Inflammatory macrophage treated with lipopolysaccharide for 1 hour (primary cell): ENCODE data around the gene EFNA5.

ENCODE experiments used
- DNase-seq, 2 donors: peaks; one replicate each; pipeline ENCODE4 v3.0.0-alpha.2; 2020 to 2022

Gene EFNA5

DNA sequence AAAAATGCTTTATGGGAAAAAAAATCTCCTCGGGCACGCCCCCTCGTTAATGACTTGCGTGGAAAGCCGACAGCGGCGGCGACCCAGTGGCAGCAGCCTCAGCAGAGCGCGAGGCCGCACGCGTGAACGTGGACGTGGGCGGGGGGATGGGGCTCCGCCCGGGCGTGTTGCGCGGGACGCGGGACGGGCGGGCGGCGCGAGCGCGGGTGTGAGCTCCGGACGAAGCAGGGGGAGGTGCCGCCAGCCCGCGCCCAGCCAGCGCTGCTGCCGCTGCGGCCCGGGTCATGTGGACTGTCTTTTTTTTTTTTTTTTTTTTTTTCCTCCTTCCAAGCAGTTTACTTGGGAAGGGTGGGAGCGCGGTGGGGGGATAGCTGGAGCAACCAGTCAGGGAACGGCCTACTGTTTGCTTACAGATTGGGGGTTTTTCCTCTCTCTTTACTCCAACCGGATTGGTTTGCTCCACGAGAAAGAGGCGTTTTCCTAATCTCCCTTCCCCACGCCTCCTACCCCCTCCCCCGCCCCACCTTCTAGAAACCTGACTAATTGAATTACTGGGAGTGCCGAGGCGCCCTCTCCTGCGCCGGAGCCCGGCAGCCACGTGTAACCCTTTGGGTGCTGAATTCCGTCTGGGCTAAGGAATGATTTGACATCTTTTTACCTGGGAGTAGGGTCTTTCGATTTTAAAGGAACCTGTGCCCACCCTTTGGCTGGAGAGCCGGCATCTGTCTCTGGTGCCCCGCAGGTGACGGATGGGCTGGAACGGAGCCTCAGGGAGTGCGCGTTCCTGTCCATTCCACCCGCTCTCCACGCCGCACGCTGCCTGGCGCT, 1.7 kb upstream of the EFNA5 start:
- DNase-seq, result no peak

- peak in 1 of 2 donors; percentile 21 for DNase-seq
Observed at GRCh38 chr5:107671742-107672210, 1.0 kb upstream of the EFNA5 start.

DNA sequence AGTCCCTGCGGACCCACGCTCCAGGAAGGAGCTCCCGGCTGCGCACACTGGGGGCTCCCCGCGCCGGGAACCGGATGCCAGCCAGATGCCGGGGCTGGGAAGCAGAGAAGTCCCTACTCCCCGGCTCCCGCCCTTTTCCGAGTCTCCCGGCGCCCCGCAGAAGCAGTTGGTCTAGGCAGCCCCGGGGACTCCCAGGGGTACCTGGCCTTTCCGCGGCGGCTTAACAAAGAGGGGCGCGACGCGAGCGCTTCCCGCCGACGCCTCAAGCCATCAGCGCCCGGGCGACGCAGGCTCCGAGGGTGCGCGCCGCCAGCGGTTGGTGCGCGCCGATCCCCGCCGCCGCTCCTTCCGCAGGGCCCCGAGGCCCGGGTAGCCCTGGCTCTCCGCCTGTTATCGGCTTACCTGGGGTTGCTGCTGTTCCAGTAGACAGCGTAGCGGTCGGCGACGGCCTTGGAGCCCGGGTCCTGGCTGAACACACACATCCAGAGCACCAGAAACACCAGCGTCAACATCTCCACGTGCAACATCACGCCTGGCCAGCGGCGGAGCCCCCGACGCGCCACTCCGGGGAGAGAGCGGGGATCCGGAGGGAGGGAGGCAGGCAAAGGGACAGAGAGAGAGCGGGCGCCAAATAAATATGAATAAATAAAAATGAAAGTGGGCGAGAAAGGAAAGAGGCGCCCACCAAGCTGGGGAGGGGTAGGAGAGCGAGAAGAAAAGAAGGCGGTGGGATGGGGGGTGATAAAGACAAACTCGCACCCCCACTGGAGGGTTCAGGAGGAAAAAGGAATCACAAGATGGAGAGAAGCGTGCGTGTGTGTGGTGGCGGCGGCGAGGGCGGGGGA, 428 bp downstream of the EFNA5 start:
- DNase-seq, result no peak

- DNase-seq, result no peak
Observed at GRCh38 chr5:107669096-107670031, 1.4 kb downstream of the EFNA5 start.

- DNase-seq, result no peak
Observed at GRCh38 chr5:107668154-107669095, 2.3 kb downstream of the EFNA5 start.

GRCh38 chr5:107666051-107666655, 4.6 kb downstream of the EFNA5 start:
- no peak for DNase-seq

GRCh38 chr5:107665036-107665570, 5.6 kb downstream of the EFNA5 start:
- DNase-seq, result no peak

DNA sequence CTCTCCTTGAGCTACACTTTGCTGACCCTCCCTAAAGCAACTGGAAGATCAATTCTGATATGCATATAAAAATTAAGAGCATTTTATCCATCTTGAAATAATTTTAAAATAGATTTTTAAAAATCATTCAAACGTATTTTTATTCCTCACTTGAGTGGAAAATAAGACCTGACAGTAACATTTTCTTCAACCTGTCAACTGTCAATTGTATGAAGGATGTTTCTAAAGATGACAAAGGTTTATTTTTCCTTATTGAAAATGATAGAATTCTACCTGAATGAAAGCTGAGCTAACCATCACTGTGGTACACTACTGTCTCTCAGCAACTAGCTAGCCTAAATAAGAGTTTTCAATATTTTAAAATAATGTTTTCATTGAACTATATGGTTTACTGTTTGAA, 7.0 kb downstream of the EFNA5 start:
- DNase-seq, result no peak

GRCh38 chr5:107661650-107662044, 9.1 kb downstream of the EFNA5 start:
- DNase-seq, result no peak

GRCh38 chr5:107661038-107661649, 9.6 kb downstream of the EFNA5 start:
- no peak for DNase-seq

- DNase-seq, result no peak
Observed at GRCh38 chr5:107658528-107658927, 12.2 kb downstream of the EFNA5 start.

DNA sequence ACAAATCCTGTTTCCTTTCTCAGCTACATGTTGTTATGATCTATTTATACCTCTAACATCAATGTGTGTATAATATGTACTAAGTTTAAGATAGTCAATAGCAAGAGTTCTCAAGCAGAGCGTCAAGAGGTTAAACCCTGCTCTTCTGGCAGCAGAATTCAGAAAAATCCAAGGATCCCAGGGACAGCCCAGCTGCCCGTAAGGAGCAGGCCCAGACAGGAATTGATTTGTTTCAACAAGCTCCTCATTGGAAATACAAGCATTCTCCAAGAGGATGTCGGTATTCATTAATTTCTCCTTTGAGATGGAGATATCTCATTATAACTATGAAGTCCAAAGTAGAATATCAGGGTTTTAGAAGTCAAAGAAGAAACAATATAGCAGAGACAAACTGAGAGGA, 14.9 kb downstream of the EFNA5 start:
- no peak for DNase-seq

- no peak for DNase-seq
Observed at GRCh38 chr5:107654827-107655226, 15.9 kb downstream of the EFNA5 start.

DNA sequence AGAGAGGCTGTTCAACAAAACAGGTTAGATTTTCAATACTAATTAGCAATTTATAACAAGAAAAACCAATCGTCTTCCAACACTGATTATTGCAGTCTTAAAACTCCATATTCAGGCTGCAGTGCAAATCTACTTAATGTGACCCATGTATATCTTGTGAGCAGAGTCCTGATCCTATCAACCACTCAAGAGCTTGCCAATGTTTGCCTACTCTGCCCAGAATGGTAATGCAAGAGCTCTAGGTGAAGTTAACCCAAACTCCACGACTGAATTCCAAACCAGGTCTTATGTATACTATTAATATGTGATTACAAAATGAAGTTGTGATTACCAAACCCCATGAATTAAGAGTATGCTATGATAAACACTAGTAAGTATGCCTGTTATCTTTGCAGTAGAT, 17.1 kb downstream of the EFNA5 start:
- no peak for DNase-seq

DNA sequence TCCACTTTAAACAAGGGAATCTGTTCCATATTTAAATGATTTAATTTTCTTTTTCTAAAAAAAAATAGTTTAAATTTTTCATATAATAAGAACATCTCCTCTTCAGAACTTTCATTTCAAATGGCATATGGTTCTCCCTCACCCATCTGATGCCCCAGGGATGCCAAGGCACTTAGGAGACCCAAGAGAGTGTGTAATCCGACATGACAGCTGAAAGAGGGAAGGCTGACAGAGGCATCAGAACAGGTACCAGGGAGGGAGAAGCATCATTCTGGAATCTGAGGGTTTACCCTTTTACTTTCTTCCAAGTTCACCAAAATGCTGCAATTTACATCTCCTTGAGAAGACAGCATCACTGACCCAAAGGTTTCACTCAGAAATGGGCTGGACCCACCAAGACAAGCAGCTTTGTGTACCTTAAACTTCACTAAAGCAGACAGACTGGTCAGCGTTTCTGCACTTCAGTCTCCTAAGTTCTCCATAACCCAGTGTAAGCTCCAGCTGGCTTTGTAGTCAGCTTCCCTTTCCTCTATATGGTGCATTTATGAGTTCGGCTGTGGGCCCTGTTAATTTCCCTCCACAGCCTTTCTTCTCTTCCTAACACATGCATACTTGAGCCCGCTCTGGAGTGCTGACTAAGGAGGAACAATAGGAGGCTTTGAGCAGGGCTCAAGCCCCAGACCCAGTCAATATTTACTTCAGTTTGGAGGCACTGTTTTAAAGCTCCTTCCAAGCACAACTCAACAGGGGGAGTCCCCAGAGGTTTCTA, 17.7 kb downstream of the EFNA5 start:
- no peak for DNase-seq

DNA sequence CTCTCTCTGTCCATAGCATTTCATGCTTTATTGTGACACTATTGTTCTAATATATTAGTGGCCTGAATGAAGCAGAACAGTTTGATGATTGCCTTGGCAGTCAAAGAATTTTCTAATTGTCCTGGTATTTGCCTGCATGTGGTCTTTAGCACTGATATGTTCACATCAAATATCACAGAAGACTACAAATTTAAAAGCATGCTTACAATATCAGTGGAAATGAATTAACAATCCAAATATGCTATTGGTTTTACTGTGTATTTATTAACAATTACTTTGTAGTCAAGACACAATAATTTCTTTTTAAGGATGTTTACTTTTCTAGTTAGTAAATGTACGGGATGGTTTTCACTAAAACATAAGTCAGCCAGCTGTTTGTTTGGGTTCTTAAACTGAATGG, 18.3 kb downstream of the EFNA5 start:
- no peak for DNase-seq

GRCh38 chr5:107651325-107651724, 19.4 kb downstream of the EFNA5 start:
- DNase-seq, result no peak

DNA sequence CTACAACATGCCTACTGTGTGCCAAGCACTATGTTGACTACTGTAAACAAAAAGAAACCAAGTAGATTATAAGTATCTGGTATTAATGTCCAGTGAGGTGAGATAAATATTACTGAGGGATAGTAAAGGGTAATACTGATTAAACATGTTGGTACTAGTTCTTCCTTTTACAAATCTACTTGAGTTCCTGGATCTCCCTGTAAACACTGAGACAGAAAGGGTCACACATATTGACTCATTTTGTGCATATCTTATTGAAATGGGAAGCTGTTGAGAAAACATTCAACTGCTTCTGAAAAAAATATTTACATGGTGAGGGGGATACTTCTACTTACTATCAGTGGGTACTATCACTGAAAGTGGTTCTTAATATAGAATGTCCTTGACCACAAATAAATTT, 24.3 kb downstream of the EFNA5 start:
- no peak for DNase-seq

DNA sequence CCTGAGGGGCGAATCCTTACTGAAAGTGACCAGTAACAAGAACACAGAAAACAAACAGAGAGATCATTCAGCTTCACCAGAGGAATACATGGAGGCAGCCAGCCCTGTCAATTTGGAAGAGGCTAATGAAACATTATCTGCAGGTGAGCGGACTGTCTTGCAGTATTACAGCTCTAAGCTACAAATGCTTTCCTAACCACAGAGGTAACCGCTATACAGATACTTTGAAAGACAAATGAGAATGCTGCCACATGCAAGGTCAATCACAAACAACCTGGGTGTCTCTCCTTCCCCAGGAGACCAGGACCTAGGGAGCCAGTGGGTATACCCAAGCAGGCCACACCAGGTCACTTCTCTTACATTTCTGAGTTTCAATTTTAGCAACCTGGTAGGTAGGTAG, 30.2 kb downstream of the EFNA5 start:
- no peak for DNase-seq

DNA sequence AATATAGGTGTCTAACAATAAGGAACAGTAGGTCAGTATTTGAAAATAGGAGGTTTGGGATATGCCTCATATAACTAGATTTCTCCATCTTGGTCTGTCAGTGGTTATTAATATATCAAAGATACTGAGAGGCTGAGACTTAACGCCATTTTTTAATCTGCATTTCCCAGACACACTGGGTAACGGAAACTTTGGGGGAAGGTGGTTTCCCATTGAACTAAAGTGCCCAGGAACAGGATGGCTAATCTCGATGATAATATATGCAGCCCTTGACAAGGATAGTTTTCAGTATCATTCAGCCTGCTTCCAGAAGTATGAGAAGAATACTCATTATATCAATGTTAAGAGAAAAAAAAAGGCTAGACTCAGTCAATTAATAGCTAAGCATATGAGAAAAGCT, 30.7 kb downstream of the EFNA5 start:
- DNase-seq, result no peak
